ENCODE results near the gene CDK11A.
"Not testable (repeated sequence)": the region's sequence is repeated elsewhere in the genome, so short reads cannot be mapped to it uniquely, and the experiment has no call there.

The CDK11A gene

GRCh38 chr1:1684031-1684681, 40.0 kb downstream of the CDK11A start:
- no peak for DNase-seq (ENCODE audit: low read depth in 2 of 2)

GRCh38 chr1:1683104-1683905, 40.9 kb downstream of the CDK11A start:
- DNase-seq (ENCODE audit: low read depth in 2 of 2) = no peak

- no peak for DNase-seq (ENCODE audit: low read depth in 2 of 2)
Observed at GRCh38 chr1:1680912-1681273, 43.3 kb downstream of the CDK11A start.

GRCh38 chr1:1680031-1680911, 43.9 kb downstream of the CDK11A start:
- no peak for DNase-seq (ENCODE audit: low read depth in 2 of 2)

GRCh38 chr1:1678581-1679380, 45.4 kb downstream of the CDK11A start:
- no peak for DNase-seq (ENCODE audit: low read depth in 2 of 2)

GRCh38 chr1:1677718-1678580, 46.2 kb downstream of the CDK11A start:
- no peak for DNase-seq (ENCODE audit: low read depth in 2 of 2)

GRCh38 chr1:1676087-1676486, 48.1 kb downstream of the CDK11A start:
- not testable (repeated sequence) for DNase-seq (ENCODE audit: low read depth in 2 of 2)

- not testable (repeated sequence) for DNase-seq (ENCODE audit: low read depth in 2 of 2)
Observed at GRCh38 chr1:1675218-1675617, 48.9 kb downstream of the CDK11A start.

- DNase-seq (ENCODE audit: low read depth in 2 of 2) = not testable (repeated sequence)
Observed at GRCh38 chr1:1674806-1675205, 49.4 kb downstream of the CDK11A start.

GRCh38 chr1:1672181-1672965, 51.8 kb downstream of the CDK11A start:
- no peak for DNase-seq (ENCODE audit: low read depth in 2 of 2)

- DNase-seq (ENCODE audit: low read depth in 2 of 2) = no peak
Observed at GRCh38 chr1:1671365-1672119, 52.6 kb downstream of the CDK11A start.

GRCh38 chr1:1670866-1671265, 53.3 kb downstream of the CDK11A start:
- no peak for DNase-seq (ENCODE audit: low read depth in 2 of 2)

- no peak for DNase-seq (ENCODE audit: low read depth in 2 of 2)
Observed at GRCh38 chr1:1669468-1670440, 54.4 kb downstream of the CDK11A start.

- DNase-seq (ENCODE audit: low read depth in 2 of 2) = no peak
Observed at GRCh38 chr1:1666526-1666925, 57.6 kb downstream of the CDK11A start.

GRCh38 chr1:1665815-1666251, 58.3 kb downstream of the CDK11A start:
- DNase-seq (ENCODE audit: low read depth in 2 of 2) = no peak

GRCh38 chr1:1664941-1665814, 59.0 kb downstream of the CDK11A start:
- no peak for DNase-seq (ENCODE audit: low read depth in 2 of 2)

- DNase-seq (ENCODE audit: low read depth in 2 of 2) = not testable (repeated sequence)
Observed at GRCh38 chr1:1664318-1664717, 59.8 kb downstream of the CDK11A start.
